HFF-Myc (cell line): ENCODE results near the gene MRPL19.

Source experiments
- DNase-seq: peaks from one replicate; pipeline ENCODE4 v3.0.0-alpha.2; 2011; ENCODE audit warnings: low read depth; ENCODE audit errors: extremely low read depth
- H3K4me3 ChIP-seq: replicated peaks from 2 replicates; pipeline ENCODE4 v1.5.1; 2011; ENCODE audit warnings: low read depth, mild to moderate bottlenecking, control low read depth, low read length
- CTCF ChIP-seq: IDR thresholded peaks from 2 replicates; pipeline ENCODE4 v1.5.1; 2012; ENCODE audit warnings: mild to moderate bottlenecking, low read depth, low read length, control low read depth; ENCODE audit errors: missing control alignments

MRPL19 gene

GRCh38 chr2:75737961-75738360, 91.4 kb downstream of the MRPL19 start:
- TF ChIP-seq CTCF, result no peak
- no peak overlapping the region for H3K4me3 ChIP-seq
- no peak for DNase-seq
